BLaER1 (cell line): ENCODE measurements around the gene DCAF7.
A peak's percentile ranks its signal among the peaks of the same experiment; 100 is the strongest.

Source experiments
- H3K27ac ChIP-seq: shearing (Covaris generic); formaldehyde crosslinking; 2 replicates; pipeline ENCODE4 v1.8.1; 2022
- H3K27me3 ChIP-seq: shearing (Covaris generic); formaldehyde crosslinking; 2 replicates; pipeline ENCODE4 v1.8.1; 2022
- H3K36me3 ChIP-seq: shearing (Covaris generic); formaldehyde crosslinking; 2 replicates; pipeline ENCODE4 v1.8.1; 2022
- H3K4me1 ChIP-seq: shearing (Covaris generic); formaldehyde crosslinking; 2 replicates; pipeline ENCODE4 v1.8.1; 2022
- H3K4me2 ChIP-seq: shearing (Covaris generic); formaldehyde crosslinking; 2 replicates; pipeline ENCODE4 v1.8.1; 2022
- H3K4me3 ChIP-seq: shearing (Covaris generic); formaldehyde crosslinking; 2 replicates; pipeline ENCODE4 v1.8.1; 2022
- H3K9ac ChIP-seq: shearing (Covaris generic); formaldehyde crosslinking; 2 replicates; pipeline ENCODE4 v1.8.1; 2022
- H3K9me3 ChIP-seq: shearing (Covaris generic); formaldehyde crosslinking; 2 replicates; pipeline ENCODE4 v1.8.1; 2022
- H4K20me1 ChIP-seq: shearing (Covaris generic); formaldehyde crosslinking; 2 replicates; pipeline ENCODE4 v1.8.1; 2022
- Cebpa-rat ChIP-seq: shearing (Covaris generic); IDR thresholded peaks from 2 replicates; pipeline ENCODE4 v1.8.1; 2022

Gene DCAF7

DNA sequence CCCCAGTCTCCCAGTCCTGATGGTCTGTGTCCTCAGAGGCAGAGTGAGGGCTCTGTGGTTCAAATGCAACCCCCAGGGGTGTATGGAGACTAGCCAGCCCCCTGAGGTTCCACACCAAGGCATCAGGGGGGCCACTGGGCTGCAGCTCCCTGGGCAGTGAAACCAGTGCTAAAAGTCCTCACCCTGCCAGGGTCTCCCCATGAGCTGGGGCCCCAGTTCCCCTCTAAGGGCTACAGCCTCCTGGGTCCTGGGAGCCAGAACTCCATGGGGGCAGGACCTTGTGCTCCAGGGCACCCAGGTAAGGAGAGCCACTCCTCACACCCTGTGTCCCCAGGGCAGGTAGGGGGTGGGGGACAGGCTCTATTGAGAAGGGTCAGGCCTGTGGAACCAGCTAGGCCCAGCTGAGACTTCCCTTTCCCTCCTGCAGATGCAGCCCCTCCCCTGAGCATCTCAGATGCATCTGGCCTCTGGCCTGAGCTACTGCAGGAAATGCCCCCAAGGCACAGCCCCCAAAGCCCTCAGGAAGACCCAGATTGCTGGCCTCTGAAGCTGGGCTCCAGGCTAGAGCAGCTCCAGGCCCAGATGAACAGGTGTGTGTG lies 6.4 kb upstream of the DCAF7 start:
- Histone ChIP-seq H3K27ac (peak overlapping the region; percentile 53), H3K9ac (peak overlapping the region; percentile 10; the same call in 1 of the 2 replicates), H3K4me3 (no peak overlapping the region), H3K36me3 (no peaks in the 10 kb centered on the region), H3K27me3 (peaks cover 7% of the 10 kb centered on the region), H3K4me1 (peaks cover 30% of the 10 kb centered on the region), H3K9me3 (no peaks in the 10 kb centered on the region), H3K4me2 (peak overlapping the region; percentile 33), H4K20me1 (no peaks in the 10 kb centered on the region)
- TF ChIP-seq Cebpa-rat, result no peak

DNA sequence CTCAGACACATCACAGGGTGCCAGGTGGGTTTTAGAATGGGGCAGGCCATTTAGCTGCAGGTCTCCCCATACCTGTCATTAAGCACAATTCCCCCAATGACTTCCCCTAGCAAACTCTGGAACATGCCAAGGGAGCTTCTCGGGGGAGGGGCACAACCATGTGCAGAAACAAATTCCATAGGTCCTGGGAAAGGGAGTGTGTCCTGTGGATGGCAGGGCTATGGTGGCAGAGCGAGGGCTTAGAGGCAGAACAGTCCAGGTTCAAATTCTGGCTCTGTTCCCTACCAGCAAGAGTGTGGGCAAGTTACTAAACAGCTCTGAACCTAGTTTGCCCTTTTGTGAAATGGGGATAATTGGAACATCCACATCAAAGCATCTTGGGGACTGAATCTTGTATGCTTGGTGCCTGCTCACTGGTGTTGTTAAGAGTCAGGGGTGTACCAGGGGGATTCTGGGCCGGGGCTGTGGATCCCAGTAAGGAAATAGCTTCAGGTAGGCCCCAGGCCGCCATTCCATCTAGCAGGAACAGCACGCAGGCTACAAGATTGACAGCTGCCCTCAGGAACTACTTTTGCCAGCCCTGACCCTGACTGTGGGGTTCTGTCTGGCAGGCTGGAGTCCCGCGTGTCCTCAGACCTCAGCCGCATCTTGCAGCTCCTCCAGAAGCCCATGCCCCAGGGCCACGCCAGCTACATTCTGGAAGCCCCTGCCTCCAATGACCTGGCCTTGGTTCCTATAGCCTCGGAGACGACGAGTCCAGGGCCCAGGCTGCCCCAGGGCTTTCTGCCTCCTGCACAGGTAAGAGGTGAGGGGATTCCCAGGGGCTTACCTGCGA lies 5.6 kb upstream of the DCAF7 start:
- Histone ChIP-seq H3K27ac (no peak overlapping the region), H3K27me3 (no peaks in the 10 kb centered on the region; the same call in 1 of the 2 replicates), H4K20me1 (no peaks in the 10 kb centered on the region), H3K4me1 (peaks cover 36% of the 10 kb centered on the region), H3K9ac (no peak overlapping the region), H3K9me3 (no peaks in the 10 kb centered on the region), H3K4me2 (peak overlapping the region; percentile 33; the same call in 1 of the 2 replicates), H3K36me3 (no peaks in the 10 kb centered on the region), H3K4me3 (no peak overlapping the region)
- TF ChIP-seq Cebpa-rat, result no peak

DNA sequence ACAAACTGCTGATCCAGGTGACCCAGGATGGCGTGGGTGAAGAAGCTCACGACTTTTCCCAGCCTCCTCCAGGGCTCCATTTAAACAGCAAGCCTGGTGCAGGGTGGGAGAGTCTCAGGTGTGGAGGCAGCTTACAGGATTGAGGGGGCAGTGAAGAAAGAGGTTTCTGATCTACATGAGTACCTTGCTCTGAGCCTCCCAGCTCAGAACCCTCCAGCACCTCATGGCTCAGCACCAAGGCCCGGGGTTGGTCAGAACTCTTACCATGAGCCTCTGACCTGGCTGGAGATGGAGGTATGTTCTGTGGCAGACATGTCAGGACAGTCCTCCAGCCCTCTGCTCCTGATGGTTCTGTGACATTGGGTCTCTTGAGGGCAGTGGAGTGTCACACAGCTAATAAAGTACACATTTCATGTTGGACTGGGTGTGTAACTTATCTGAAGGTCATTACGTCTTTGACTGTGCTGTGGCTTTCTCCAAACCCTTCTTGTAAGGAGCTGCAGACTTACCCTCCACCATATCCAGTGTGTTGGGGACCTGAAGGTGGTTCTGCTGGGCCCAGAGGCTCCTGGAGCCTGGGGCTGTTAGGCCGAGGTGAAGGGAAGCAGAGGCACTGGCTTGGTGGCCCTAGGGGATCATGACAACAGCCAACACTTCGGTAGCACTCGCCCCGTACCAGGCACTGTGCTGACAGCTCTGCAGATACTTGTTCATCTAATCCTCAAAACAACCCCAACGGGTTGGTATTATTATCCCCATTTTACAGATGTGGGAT lies 3.8 kb upstream of the DCAF7 start:
- TF ChIP-seq Cebpa-rat, result no peak
- Histone ChIP-seq H3K9me3 (no peaks in the 10 kb centered on the region), H3K4me1 (peaks cover 26% of the 10 kb centered on the region), H3K4me3 (no peak overlapping the region), H3K36me3 (no peaks in the 10 kb centered on the region), H4K20me1 (peaks cover 10% of the 10 kb centered on the region), H3K27me3 (no peaks in the 10 kb centered on the region), H3K9ac (no peak overlapping the region), H3K27ac (no peak overlapping the region), H3K4me2 (no peak overlapping the region)

DNA sequence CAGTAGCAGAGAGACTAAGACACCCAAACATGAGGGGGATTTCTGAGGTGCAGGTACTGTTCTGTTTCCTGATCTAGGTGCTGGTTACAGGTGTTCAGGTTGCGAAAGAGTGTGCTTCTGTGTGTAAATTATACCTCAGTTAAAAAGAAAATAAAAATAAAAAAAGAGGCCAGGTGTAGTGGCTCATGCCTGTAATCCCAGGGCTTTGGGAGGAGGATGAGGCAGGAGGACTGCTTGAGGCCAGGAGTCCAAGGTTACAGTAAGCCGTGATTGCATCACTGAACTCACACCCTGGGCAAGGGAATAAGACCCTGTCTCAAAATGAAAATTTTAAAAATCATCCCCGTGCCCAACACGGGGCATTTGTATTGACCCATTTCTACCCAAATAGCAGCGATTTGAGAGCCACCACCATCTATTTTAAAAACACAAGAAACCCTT lies 3.2 kb upstream of the DCAF7 start:
- TF ChIP-seq Cebpa-rat, result no peak
- H3K4me2 ChIP-seq, result no peak overlapping the region
- peaks cover 16% of the 10 kb centered on the region for H4K20me1 ChIP-seq
- H3K36me3 ChIP-seq, result no peaks in the 10 kb centered on the region
- H3K4me1 ChIP-seq, result peaks cover 30% of the 10 kb centered on the region
- no peak overlapping the region for H3K9ac ChIP-seq
- no peaks in the 10 kb centered on the region for H3K9me3 ChIP-seq
- H3K27ac ChIP-seq, result no peak overlapping the region
- no peaks in the 10 kb centered on the region for H3K27me3 ChIP-seq
- no peak overlapping the region for H3K4me3 ChIP-seq

DNA sequence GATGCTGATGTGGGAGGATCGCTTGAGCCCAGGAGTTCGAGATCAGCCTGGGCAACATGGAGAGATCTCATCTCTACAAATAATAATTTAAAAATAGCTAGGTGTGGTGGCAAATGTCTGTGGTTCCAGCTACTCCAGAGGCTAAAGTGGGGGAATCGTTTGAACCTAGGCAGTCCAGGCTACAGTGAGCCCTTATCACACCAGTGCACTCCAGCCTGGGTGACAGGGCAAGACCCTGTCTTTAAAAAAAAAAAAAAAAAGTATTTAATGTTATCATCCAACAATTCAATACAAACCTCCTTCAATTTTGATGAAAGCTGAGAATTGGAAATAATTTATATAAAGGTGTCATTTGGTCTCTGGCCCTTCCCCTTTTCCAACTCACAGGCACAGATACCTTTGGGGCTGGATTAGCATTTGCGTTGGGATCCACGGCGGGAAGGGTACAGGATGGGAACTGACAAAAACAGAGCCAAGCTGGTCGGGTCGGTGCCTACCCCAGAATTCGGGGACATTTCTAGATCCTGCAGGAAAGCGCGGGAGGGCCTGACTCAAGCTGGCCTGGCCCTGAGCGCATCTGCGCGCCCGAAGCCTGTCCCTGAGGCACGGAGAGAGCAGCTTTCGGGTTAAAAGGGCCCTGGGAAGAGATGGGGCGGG lies 860 bp upstream of the DCAF7 start:
- Histone ChIP-seq H3K27ac (peak overlapping the region; percentile 86), H3K4me3 (peak overlapping the region; percentile 97), H3K4me2 (peak overlapping the region; percentile 92), H3K27me3 (no peaks in the 10 kb centered on the region), H3K9ac (peak overlapping the region; percentile 80), H3K36me3 (peaks cover 12% of the 10 kb centered on the region), H3K9me3 (no peaks in the 10 kb centered on the region), H4K20me1 (peaks cover 39% of the 10 kb centered on the region), H3K4me1 (peaks cover 38% of the 10 kb centered on the region)
- no peak for TF ChIP-seq Cebpa-rat

DNA sequence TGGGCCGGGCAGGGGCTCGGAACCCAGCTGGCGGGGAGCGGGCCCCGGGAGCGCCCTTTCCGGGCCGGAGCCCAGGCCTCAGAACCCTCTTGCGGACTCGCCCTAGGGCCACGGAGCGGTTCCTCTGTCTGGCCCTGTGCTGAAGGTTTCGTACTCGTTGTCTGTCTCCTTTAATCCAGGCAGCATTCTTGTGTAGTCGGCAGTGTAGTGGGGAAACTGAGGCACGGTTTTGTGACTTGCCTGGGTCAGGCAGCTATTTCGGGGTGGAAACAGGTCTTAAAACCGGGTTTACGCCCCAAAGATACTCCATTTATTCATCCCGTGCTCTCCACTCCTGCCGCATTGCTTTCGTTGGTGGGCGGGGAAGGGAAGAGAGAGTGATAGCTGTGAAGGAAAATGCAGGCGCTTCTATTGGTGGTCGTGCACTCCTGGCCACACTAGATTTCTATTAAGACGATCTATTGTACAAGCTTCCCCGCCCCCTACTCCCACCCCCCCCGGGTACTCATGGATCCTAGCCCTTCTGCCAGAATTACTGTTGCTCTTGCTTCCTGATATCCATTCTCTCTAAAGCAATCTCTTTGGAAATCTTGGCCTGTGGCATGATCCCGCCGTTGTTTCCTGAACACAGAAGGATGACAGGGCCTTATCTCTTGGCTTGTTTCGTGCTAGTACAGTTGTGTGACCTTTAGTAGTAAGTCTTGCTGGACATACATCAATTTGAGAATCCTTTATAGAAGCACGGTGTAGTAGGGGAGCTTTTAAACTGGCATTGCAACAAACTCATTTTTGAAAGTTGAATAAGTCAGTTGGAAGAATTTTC lies 751 bp downstream of the DCAF7 start:
- Histone ChIP-seq H3K4me2 (peak overlapping the region; percentile 96), H4K20me1 (peaks cover 55% of the 10 kb centered on the region), H3K27ac (peak overlapping the region; percentile 96), H3K36me3 (peaks cover 27% of the 10 kb centered on the region), H3K4me1 (peaks cover 45% of the 10 kb centered on the region), H3K27me3 (no peaks in the 10 kb centered on the region), H3K9ac (peak overlapping the region; percentile 98), H3K9me3 (no peaks in the 10 kb centered on the region), H3K4me3 (peak overlapping the region; percentile 97)
- no peak for TF ChIP-seq Cebpa-rat

DNA sequence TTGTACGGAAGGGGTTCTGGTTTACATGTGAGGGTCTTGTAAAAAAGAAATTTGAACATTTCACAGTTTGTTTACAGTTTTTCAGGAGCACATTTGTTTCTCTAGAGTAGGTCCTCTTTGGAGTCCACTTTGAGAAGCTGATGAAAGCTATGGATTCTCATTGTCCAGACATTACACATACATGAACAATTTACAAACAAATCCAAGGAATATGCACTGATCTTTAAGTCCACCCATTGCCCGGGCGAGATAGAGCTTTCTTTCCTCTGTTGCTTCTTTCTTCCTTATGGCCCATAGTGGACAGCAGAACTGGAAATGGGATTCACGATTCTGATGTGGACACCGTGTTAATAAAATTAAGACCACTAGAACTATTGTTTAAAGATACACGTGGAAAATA lies 1.9 kb downstream of the DCAF7 start:
- H4K20me1 ChIP-seq, result peaks cover 67% of the 10 kb centered on the region
- H3K36me3 ChIP-seq, result peaks cover 39% of the 10 kb centered on the region

DNA sequence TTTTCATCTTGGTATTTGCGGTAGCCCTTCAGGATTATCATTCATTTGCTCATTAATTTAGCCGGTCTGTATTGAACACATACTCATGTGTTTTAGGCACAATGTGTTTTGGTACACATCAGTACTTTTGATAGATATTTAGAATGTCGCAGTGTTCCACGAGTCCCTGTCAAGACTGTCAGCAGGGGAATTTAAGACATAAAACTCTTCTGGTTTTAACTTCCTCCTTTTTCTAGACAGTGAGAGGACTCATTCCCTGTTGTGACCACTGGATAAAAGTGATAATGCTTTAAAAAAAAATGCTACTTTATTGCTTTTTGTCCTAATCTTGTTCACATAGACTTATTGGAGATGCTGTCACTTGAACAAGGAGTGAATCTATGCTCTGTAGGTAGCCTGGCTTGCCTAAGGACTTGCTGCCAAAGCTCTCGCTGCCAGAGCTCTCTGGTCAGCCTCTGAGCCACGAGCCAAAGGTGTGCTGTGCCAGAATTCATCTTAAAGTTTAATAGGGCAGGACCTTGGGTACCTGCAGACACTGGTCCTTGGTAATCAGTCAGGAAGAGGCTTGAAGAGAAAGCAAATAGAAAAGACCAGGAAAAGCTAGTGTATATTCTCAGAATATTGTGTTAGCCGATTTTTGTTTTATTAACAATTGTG lies 5.4 kb downstream of the DCAF7 start:
- peaks cover 45% of the 10 kb centered on the region for H3K36me3 ChIP-seq
- no peak overlapping the region for H3K4me3 ChIP-seq
- no peak for TF ChIP-seq Cebpa-rat
- peaks cover 34% of the 10 kb centered on the region for H3K4me1 ChIP-seq
- H3K27me3 ChIP-seq, result no peaks in the 10 kb centered on the region
- H3K27ac ChIP-seq, result no peak overlapping the region
- no peak overlapping the region for H3K9ac ChIP-seq
- peaks cover 99% of the 10 kb centered on the region for H4K20me1 ChIP-seq
- no peaks in the 10 kb centered on the region for H3K9me3 ChIP-seq
- H3K4me2 ChIP-seq, result no peak overlapping the region

More for the DNA sequence above, 1.9 kb downstream of the DCAF7 start:
- no peaks in the 10 kb centered on the region for H3K9me3 ChIP-seq
- no peak for TF ChIP-seq Cebpa-rat
- H3K4me1 ChIP-seq, result peaks cover 45% of the 10 kb centered on the region
- H3K4me3 ChIP-seq, result peak overlapping the region; percentile 97
- peak overlapping the region; percentile 98 for H3K9ac ChIP-seq
- peak overlapping the region; percentile 96 for H3K4me2 ChIP-seq
- H3K27me3 ChIP-seq, result no peaks in the 10 kb centered on the region
- H3K27ac ChIP-seq, result 0 out of 2 replicates have a peak overlapping the region, but pooled peaks have one; percentile 35
